HUES64 (cell line): ENCODE data around the gene SYNE1.

Experiments
- H3K27ac ChIP-seq: 2 replicates; pipeline ENCODE4 v1.7.0; 2013; ENCODE audit warnings: low read depth, low read length, inconsistent platforms
- H3K27me3 ChIP-seq: 2 replicates; pipeline ENCODE4 v1.6.1; 2013; ENCODE audit warnings: mild to moderate bottlenecking, low read length; ENCODE audit not compliant: insufficient read depth
- H3K36me3 ChIP-seq: 2 replicates; pipeline ENCODE4 v1.6.1; 2013; ENCODE audit warnings: mild to moderate bottlenecking, low read length; ENCODE audit not compliant: insufficient read depth
- H3K4me1 ChIP-seq: 2 replicates; pipeline ENCODE4 v1.6.1; 2013; ENCODE audit warnings: mild to moderate bottlenecking, low read length, moderate library complexity; ENCODE audit not compliant: insufficient read depth
- H3K4me3 ChIP-seq: 2 replicates; pipeline ENCODE4 v1.5.1; 2013; ENCODE audit warnings: mild to moderate bottlenecking, low read length, moderate library complexity
- H3K9ac ChIP-seq: 2 replicates; pipeline ENCODE4 v1.6.1; 2013; ENCODE audit warnings: mild to moderate bottlenecking, low read depth, low read length
- H3K9me3 ChIP-seq: 2 replicates; pipeline ENCODE4 v1.6.1; 2013; ENCODE audit warnings: low read depth, low read length; ENCODE audit not compliant: insufficient read depth
- WGBS: fragments of 150-250, 120-280 bp; methylation state at CpG from one replicate; pipeline ENCODE4 v1.1.7; 2013; ENCODE audit warnings: missing lambda C conversion rate; 5-methylcytosine and 5-hydroxymethylcytosine counted together

The SYNE1 gene

GRCh38 chr6:152312434-152312833 lies 324.7 kb downstream of the SYNE1 start:
- H3K4me3 ChIP-seq = no peak overlapping the region
- no peak overlapping the region for H3K27ac ChIP-seq
- H3K9ac ChIP-seq = no peak overlapping the region
- H3K9me3 ChIP-seq = no peaks in the 10 kb centered on the region
- H3K36me3 ChIP-seq = no peaks in the 10 kb centered on the region
- WGBS = 100% methylated on average over 2 of the region's 2 CpGs
- H3K4me1 ChIP-seq = no peaks in the 10 kb centered on the region
- H3K27me3 ChIP-seq = no peaks in the 10 kb centered on the region

GRCh38 chr6:152310371-152310954 lies 326.7 kb downstream of the SYNE1 start:
- 95% methylated on average over 6 of the region's 7 CpGs for WGBS
- Histone ChIP-seq H3K36me3 (no peaks in the 10 kb centered on the region), H3K9ac (no peak overlapping the region), H3K27ac (no peak overlapping the region), H3K9me3 (no peaks in the 10 kb centered on the region), H3K4me1 (no peaks in the 10 kb centered on the region), H3K27me3 (no peaks in the 10 kb centered on the region), H3K4me3 (no peak overlapping the region)

- no peaks in the 10 kb centered on the region for H3K27me3 ChIP-seq
- H3K9me3 ChIP-seq = no peaks in the 10 kb centered on the region
- no peaks in the 10 kb centered on the region for H3K4me1 ChIP-seq
- no peak overlapping the region for H3K4me3 ChIP-seq
- WGBS = 83% methylated on average over 6 of the region's 6 CpGs
- H3K27ac ChIP-seq = no peak overlapping the region
- H3K9ac ChIP-seq = no peak overlapping the region
- no peaks in the 10 kb centered on the region for H3K36me3 ChIP-seq
Observed at GRCh38 chr6:152309648-152310047, 327.5 kb downstream of the SYNE1 start.

- H3K4me3 ChIP-seq = no peak overlapping the region
- H3K4me1 ChIP-seq = no peaks in the 10 kb centered on the region
- H3K27ac ChIP-seq = no peak overlapping the region
- no peak overlapping the region for H3K9ac ChIP-seq
- H3K27me3 ChIP-seq = no peaks in the 10 kb centered on the region
- 96% methylated on average over 3 of the region's 3 CpGs for WGBS
- H3K9me3 ChIP-seq = no peaks in the 10 kb centered on the region
- no peaks in the 10 kb centered on the region for H3K36me3 ChIP-seq
Observed at GRCh38 chr6:152309006-152309405, 328.2 kb downstream of the SYNE1 start.

GRCh38 chr6:152308306-152308705 lies 328.9 kb downstream of the SYNE1 start:
- H3K4me1 ChIP-seq = no peaks in the 10 kb centered on the region
- H3K27me3 ChIP-seq = no peaks in the 10 kb centered on the region
- no peak overlapping the region for H3K4me3 ChIP-seq
- H3K9me3 ChIP-seq = no peaks in the 10 kb centered on the region
- H3K27ac ChIP-seq = no peak overlapping the region
- H3K36me3 ChIP-seq = no peaks in the 10 kb centered on the region
- WGBS = 93% methylated on average over 5 of the region's 5 CpGs
- H3K9ac ChIP-seq = no peak overlapping the region

- H3K4me1 ChIP-seq = peaks cover 4% of the 10 kb centered on the region; the same call in 1 of the 2 replicates
- no peak overlapping the region for H3K27ac ChIP-seq
- H3K27me3 ChIP-seq = no peaks in the 10 kb centered on the region
- H3K9ac ChIP-seq = no peak overlapping the region
- WGBS = 83% methylated on average over 1 of the region's 1 CpG
- H3K4me3 ChIP-seq = no peak overlapping the region
- H3K9me3 ChIP-seq = no peaks in the 10 kb centered on the region
- H3K36me3 ChIP-seq = no peaks in the 10 kb centered on the region
Observed at GRCh38 chr6:152305672-152306071, 331.5 kb downstream of the SYNE1 start.

- H3K27ac ChIP-seq = peak overlapping the region; percentile 28; the same call in 1 of the 2 replicates
- H3K36me3 ChIP-seq = no peaks in the 10 kb centered on the region
- peaks cover 16% of the 10 kb centered on the region for H3K4me1 ChIP-seq
- peak overlapping the region; percentile 87 for H3K4me3 ChIP-seq
- peak overlapping the region; percentile 78 for H3K9ac ChIP-seq
- H3K27me3 ChIP-seq = no peaks in the 10 kb centered on the region
- WGBS = under 1% methylated on average over 44 of the region's 44 CpGs
- no peaks in the 10 kb centered on the region for H3K9me3 ChIP-seq
Observed at GRCh38 chr6:152301765-152302568, 335.2 kb downstream of the SYNE1 start.

GRCh38 chr6:152301021-152301764 lies 336.0 kb downstream of the SYNE1 start:
- WGBS = 37% methylated on average over 6 of the region's 7 CpGs
- Histone ChIP-seq H3K4me1 (peaks cover 20% of the 10 kb centered on the region), H3K27me3 (no peaks in the 10 kb centered on the region), H3K9ac (peak overlapping the region; percentile 78; the same call in 1 of the 2 replicates), H3K9me3 (no peaks in the 10 kb centered on the region), H3K27ac (peak overlapping the region; percentile 28; the same call in 1 of the 2 replicates), H3K4me3 (peak overlapping the region; percentile 87), H3K36me3 (no peaks in the 10 kb centered on the region)

GRCh38 chr6:152300517-152300916 lies 336.6 kb downstream of the SYNE1 start:
- Histone ChIP-seq H3K4me1 (peaks cover 20% of the 10 kb centered on the region), H3K27me3 (no peaks in the 10 kb centered on the region), H3K36me3 (no peaks in the 10 kb centered on the region), H3K4me3 (no peak overlapping the region), H3K9ac (no peak overlapping the region), H3K27ac (no peak overlapping the region), H3K9me3 (no peaks in the 10 kb centered on the region)
- WGBS = 89% methylated on average over 7 of the region's 7 CpGs

- H3K4me1 ChIP-seq = peaks cover 20% of the 10 kb centered on the region
- WGBS = 78% methylated on average over 2 of the region's 3 CpGs
- H3K9ac ChIP-seq = no peak overlapping the region
- no peak overlapping the region for H3K27ac ChIP-seq
- no peaks in the 10 kb centered on the region for H3K36me3 ChIP-seq
- no peaks in the 10 kb centered on the region for H3K9me3 ChIP-seq
- no peaks in the 10 kb centered on the region for H3K27me3 ChIP-seq
- H3K4me3 ChIP-seq = no peak overlapping the region
Observed at GRCh38 chr6:152298848-152299735, 338.1 kb downstream of the SYNE1 start.
